Testis (tissue), 3 donors: Measurements from ENCODE around the gene SLC38A1. TPM values are rescaled to one million over a fixed set of nuclear protein-coding genes. Genes with fewer than 3 reads are reported as not detected.

Experiments
- DNase-seq: peaks from one replicate; pipeline ENCODE4 v3.0.0-alpha.2; 2019
- H3K27ac ChIP-seq, 2 donors: fragments of 200-600 bp; sonication (generic); one replicate each; pipeline ENCODE4 v1.5.1; 2019
- H3K27me3 ChIP-seq: fragments of 200-600 bp; sonication (generic); one replicate; pipeline ENCODE4 v1.5.1; 2019
- H3K36me3 ChIP-seq: fragments of 200-600 bp; sonication (generic); one replicate; pipeline ENCODE4 v1.5.1; 2017; ENCODE audit warnings: low read depth; ENCODE audit errors: missing control alignments
- H3K4me1 ChIP-seq: fragments of 200-600 bp; sonication (generic); one replicate; pipeline ENCODE4 v1.5.1; 2019
- H3K4me3 ChIP-seq, 2 donors: fragments of 200-600 bp; sonication (generic); one replicate each; pipeline ENCODE4 v1.5.1; 2017 to 2019
- H3K9me3 ChIP-seq: fragments of 200-600 bp; sonication (generic); one replicate; pipeline ENCODE4 v1.5.1; 2017
- POLR2A ChIP-seq: fragments of 450-650 bp; IDR thresholded peaks from one replicate; pipeline ENCODE4 v1.6.1; 2017; ENCODE audit warnings: antibody characterized with exemption, mild to moderate bottlenecking, moderate library complexity
- WGBS, 2 donors: methylation state at CpG; one replicate each; pipeline ENCODE4 v1.1.5; 2018; 5-methylcytosine and 5-hydroxymethylcytosine counted together
- intact Hi-C: fragments of 100-400 bp; cut with DNase I; formaldehyde crosslinking; loops from one replicate; pipeline ENCODE4 v1.15.1; 2023; ENCODE audit warnings: low total_unique reads
- polyA plus RNA-seq: library from polyadenylated mRNA; stranded (reverse); fragments of 350-450 nt; fragmentation: Illumina TruSeq; extraction: RNeasy Lipid Tissue Mini Kit (QIAGEN cat#74804); gene quantifications from one replicate; pipeline ENCODE4 v1.2.3, GENCODE V29; 2014; ENCODE audit warnings: low read depth, low replicate concordance; ENCODE audit not compliant: insufficient read depth
- total RNA-seq, 2 donors: library from RNA; depleted of rRNA; stranded (reverse); fragments of >200 nt; gene quantifications; one replicate each; pipeline ENCODE4 v1.2.3, GENCODE V29; 2016
- TF ChIP-seq, protein P1 (sequence below), 3 experiments: fragments of 450-650 bp in 2 of 3; fragments of 200-600 bp in 1 of 3; sonication (generic) in 1 of 3; IDR thresholded peaks; one replicate each; pipeline ENCODE4 v1.5.1; 2016 to 2019; ENCODE audit warnings: antibody characterized with exemption in 3 of 3, mild to moderate bottlenecking in 2 of 3, moderate library complexity in 1 of 3

Gene SLC38A1
- total and polyA plus RNA-seq, 3 donors from 2014 or later: 1.6 to 8.7 (median 4.0) TPM

DNA sequence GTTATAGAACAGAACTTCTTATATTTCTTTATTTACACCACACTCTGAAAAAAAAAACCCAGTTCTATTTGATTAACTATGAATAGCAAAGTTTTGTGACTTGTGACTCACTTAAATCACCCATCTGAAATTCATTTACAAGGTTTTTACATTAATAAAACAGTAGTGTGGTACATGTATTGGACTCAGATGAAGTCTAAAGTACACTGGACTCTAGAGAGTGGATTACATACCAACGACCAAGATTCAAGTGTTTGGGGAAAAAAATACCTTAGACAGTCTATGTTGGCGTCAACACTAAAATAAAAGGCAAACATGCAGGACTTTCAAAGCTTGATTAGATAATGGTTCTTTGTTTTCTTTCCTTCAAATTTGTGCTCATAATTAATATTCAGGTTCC, 85.7 kb downstream of the SLC38A1 start:
- H3K27ac ChIP-seq: no peak overlapping the region
- DNase-seq: no peak
- H3K9me3 ChIP-seq: no peaks in the 10 kb centered on the region
- no peak overlapping the region for H3K4me3 ChIP-seq
- WGBS, 2 donors: 77 to 82% methylated on average over 2 of the region's 2 CpGs
- H3K36me3 ChIP-seq: no peaks in the 10 kb centered on the region
- intact Hi-C loops: no loop called here
- no peak for TF ChIP-seq POLR2A
- TF ChIP-seq, protein P1, sequence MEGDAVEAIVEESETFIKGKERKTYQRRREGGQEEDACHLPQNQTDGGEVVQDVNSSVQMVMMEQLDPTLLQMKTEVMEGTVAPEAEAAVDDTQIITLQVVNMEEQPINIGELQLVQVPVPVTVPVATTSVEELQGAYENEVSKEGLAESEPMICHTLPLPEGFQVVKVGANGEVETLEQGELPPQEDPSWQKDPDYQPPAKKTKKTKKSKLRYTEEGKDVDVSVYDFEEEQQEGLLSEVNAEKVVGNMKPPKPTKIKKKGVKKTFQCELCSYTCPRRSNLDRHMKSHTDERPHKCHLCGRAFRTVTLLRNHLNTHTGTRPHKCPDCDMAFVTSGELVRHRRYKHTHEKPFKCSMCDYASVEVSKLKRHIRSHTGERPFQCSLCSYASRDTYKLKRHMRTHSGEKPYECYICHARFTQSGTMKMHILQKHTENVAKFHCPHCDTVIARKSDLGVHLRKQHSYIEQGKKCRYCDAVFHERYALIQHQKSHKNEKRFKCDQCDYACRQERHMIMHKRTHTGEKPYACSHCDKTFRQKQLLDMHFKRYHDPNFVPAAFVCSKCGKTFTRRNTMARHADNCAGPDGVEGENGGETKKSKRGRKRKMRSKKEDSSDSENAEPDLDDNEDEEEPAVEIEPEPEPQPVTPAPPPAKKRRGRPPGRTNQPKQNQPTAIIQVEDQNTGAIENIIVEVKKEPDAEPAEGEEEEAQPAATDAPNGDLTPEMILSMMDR (IDR thresholded peaks at IDR 0.05): no peak
- no peaks in the 10 kb centered on the region for H3K4me1 ChIP-seq
- no peaks in the 10 kb centered on the region for H3K27me3 ChIP-seq

DNA sequence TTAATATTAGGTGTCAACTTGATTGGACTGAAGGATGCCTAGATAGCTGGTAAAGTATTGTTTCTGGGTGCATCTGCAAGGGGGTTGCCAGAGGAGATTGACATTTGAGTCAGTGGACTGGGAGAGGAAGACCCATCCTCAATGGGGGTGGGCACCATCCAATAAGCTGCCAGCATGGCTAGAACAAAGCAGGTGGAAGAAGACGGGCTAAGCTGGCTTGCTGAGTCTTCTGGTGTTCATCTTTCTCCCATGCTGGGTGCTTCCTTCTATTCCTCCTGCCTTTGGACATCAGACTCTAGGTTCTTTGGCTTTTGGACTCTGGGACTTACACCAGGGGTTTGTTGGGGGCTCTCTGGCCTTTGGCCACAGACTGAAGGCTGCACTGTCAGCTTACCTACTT, 87.4 kb downstream of the SLC38A1 start:
- intact Hi-C loops: no loop called here
- no peaks in the 10 kb centered on the region for H3K4me1 ChIP-seq
- WGBS, 2 donors: 87 to 100% methylated on average over 1 of the region's 1 CpG

DNA sequence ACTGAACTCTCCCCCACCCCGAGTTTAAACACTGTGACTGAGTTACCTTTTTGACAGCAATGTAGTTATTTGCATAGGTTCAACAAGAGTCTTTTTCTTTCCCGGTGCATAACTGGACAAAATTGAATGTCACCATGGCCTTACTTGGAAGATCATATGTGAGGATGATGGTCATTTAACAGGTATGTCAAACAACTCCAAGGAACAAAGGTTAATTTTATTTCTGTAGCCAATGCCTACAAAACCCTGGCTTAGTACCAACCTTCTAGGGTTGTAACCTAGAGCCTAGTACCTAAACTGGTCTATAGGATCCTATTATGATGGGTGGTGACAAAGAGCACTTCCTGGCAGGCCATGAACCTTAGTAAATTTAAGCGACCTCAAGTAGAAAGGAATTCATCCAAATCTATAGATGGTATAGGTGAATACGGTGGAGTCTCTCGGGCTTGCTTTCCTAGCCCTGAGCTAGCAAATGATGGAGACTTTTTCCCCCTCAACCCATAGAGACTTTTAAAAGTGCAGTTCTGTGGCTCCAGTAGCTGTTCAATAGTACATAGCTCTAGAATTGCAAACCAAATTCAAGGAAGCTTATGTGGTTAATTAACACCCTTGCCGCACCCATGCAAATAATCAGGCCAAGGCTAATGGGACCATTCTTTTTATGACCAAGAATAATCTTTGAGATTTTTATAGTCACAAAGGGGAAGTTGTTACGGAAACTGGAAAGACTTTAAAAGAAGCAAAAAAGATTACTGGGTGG, 89.0 kb downstream of the SLC38A1 start:
- Histone ChIP-seq H3K9me3 (no peaks in the 10 kb centered on the region), H3K4me3 (no peak overlapping the region), H3K27ac (no peak overlapping the region), H3K4me1 (no peaks in the 10 kb centered on the region), H3K36me3 (no peaks in the 10 kb centered on the region), H3K27me3 (no peaks in the 10 kb centered on the region)
- WGBS, 2 donors: 85 to 92% methylated on average over 7 of the region's 7 CpGs
- TF ChIP-seq, protein P1 (IDR thresholded peaks at IDR 0.05): no peak
- no peak for TF ChIP-seq POLR2A
- intact Hi-C loops: no loop called here
- no peak for DNase-seq

More for the DNA sequence above, 87.4 kb downstream of the SLC38A1 start:
- Histone ChIP-seq H3K9me3 (no peaks in the 10 kb centered on the region), H3K4me3 (no peak overlapping the region), H3K36me3 (no peaks in the 10 kb centered on the region), H3K27ac (no peak overlapping the region), H3K27me3 (no peaks in the 10 kb centered on the region)
- no peak for DNase-seq
- TF ChIP-seq POLR2A: no peak
- TF ChIP-seq, protein P1 (IDR thresholded peaks at IDR 0.05): no peak

DNA sequence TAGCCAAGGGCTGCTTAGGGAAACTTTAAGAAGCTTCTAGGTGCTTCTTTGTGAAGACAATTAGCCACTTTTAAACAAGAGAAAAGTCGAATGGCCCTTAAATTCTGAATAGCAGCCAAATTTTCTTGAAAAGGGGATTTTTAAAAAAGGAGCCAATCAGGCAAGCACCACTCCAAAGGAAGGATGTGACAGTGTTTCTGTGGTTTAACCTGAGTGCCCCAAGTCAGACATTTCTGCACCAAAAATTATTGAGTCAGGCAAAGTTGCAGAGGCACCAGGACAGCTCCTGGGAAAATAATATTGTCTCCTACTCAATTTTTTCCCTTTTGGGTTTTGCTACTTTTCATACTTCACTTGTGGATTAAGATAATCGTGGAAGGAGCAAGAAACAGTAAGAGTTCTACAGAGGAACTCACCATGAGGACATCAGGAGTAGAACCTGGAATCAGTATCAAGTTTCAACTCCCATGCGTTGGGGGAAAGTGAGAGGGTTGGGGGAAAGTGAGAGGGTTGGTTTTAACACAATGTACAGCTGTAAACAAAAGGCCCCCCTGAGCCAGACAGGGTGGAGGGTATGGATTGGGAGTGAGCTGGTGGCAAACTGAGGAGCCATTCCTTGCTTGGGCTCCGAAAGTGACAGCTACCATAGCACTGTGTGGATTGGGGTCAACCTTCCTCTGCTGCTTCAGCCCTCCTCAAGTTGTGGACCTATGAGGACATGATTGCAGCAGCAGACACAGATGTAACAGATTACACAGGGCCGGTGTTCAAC, 90.8 kb downstream of the SLC38A1 start:
- H3K4me3 ChIP-seq: no peak overlapping the region
- no peaks in the 10 kb centered on the region for H3K27me3 ChIP-seq
- H3K27ac ChIP-seq: no peak overlapping the region
- H3K36me3 ChIP-seq: no peaks in the 10 kb centered on the region
- 66% methylated on average over 5 of the region's 5 CpGs for WGBS, 2 donors
- no peak for TF ChIP-seq POLR2A
- TF ChIP-seq, protein P1 (IDR thresholded peaks at IDR 0.05): no peak
- no peaks in the 10 kb centered on the region for H3K4me1 ChIP-seq
- intact Hi-C loops: no loop called here
- DNase-seq: no peak
- no peaks in the 10 kb centered on the region for H3K9me3 ChIP-seq
